ENCODE measurements around the gene ARHGAP19.

The ARHGAP19 gene

GRCh38 chr10:97211229-97211628 lies 81.2 kb downstream of the ARHGAP19 start:
- TF ChIP-seq CTCF (conservative IDR thresholded peaks at IDR 0.05): no peak
- no peak for TF ChIP-seq ZFX (IDR thresholded peaks at IDR 0.05)
- H3K27ac ChIP-seq: no peak overlapping the region

- H3K27ac ChIP-seq: no peak overlapping the region
- TF ChIP-seq ZFX (IDR thresholded peaks at IDR 0.05): no peak
- TF ChIP-seq CTCF (conservative IDR thresholded peaks at IDR 0.05): peak; percentile 98
These were observed 81.9 kb downstream of the ARHGAP19 start for GRCh38 chr10:97210543-97210960.

DNA sequence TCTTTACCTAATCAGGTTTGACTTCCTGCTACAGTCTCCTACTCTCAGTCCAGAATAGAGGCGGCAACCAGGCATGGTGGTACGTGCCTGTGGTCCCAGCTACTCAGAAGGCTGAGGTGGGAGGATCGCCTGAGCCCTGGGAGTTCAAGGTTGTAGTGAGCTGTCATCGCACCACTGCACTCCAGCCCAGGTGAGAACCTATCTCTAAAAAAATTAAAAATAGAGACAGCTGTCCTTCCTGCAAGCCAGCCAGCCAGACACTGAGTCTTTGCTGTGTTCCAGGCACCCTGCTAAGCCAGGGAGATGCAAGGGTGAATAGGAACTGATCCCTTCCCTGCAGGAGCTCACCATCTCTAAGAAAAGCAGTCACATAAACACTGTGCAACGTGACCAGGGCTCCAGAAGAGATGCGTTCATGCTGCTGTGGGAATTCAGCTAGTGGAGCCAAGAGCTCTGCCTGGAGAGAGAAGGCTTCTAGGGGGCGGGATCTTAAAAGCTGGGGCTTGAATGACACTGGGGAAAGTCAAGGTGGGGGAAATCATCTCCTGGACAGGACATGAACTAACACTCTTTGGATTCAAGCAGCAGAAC lies 84.6 kb downstream of the ARHGAP19 start:
- TF ChIP-seq CTCF (conservative IDR thresholded peaks at IDR 0.05) (no peak), ZFX (IDR thresholded peaks at IDR 0.05) (no peak)
- no peak overlapping the region for H3K27ac ChIP-seq

DNA sequence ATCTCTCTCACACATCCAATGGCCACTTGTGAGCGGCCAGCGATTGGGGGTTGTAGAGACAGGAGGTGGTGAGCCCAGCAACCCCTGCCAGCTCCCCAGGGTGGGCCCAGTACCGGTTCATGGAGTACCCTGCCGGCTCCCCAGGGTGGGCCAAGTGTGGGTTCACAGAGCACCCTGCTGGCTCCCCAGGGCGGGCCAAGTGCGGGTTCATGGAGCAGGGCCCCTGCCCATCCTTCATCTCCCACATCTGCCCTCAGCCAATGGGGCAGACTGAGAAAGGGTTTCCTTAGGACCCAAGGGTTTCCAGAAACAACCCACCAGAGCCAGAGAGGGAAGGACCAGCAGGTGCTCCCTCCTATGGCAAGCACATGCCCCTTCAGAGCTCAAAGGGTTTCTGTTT lies 85.3 kb downstream of the ARHGAP19 start:
- no peak for TF ChIP-seq CTCF (conservative IDR thresholded peaks at IDR 0.05)
- no peak for TF ChIP-seq ZFX (IDR thresholded peaks at IDR 0.05)
- no peak overlapping the region for H3K27ac ChIP-seq

DNA sequence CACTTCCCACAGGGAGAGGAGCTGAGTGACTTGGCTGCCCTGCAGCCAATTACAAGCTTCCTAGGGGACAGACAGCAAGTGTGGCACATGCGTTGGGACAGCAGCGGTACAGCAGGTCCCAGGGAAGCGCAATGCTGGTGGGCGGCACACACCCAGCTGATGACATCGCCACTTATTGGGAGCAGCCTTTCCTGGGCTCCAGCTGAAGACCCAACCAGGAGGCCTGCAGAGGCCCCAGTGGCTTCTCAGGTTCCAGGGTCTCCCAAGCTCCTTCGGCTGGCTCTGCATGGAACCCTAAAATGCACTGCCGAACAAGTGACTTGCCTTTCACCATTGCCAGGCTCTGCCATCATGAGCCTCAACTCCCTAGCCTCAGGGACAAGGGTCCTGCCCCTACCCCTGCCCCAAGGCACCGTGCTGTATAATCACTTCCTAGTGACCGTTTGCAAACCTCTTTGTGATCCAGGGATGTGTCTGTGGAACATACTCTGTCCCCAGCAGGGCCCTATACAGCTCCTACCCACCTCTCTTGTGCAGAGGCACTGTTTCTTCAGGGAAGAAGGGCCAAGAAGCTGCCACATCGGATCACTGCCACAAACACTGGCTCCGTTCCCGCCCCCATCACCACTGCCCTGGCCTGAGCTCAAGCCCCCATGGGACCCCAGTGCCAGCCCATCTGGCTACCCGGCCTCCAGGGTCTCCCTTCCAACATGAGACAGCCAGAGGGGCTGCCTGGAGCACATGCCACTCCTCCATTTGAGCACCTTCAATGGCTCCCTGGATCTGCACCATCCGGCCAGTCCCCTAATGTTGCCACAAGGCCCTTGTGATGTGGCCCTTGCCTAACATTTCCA lies 87.4 kb downstream of the ARHGAP19 start:
- TF ChIP-seq CTCF (conservative IDR thresholded peaks at IDR 0.05) (no peak), ZFX (IDR thresholded peaks at IDR 0.05) (no peak)
- H3K27ac ChIP-seq: no peak overlapping the region

DNA sequence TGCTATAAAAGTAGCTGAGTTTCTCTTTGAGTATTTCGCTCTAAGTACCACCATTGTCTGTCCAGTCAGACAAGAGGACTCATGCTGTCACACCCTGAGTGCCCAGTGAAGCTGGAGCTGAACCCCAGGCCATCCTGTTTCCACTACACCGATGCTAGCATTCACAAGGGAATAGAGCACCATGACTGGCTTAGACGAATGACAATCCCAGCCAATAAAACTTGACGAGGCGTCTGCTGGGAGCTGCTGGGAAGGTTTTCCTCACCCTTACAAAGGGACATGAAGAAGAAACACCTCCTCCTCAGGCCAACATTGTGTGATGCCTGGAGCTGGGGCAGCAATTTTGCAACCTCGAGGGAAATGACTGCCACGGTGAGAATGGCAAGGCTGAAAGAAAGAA lies 89.2 kb downstream of the ARHGAP19 start:
- TF ChIP-seq ZFX (IDR thresholded peaks at IDR 0.05) (no peak), CTCF (conservative IDR thresholded peaks at IDR 0.05) (no peak)
- no peak overlapping the region for H3K27ac ChIP-seq

DNA sequence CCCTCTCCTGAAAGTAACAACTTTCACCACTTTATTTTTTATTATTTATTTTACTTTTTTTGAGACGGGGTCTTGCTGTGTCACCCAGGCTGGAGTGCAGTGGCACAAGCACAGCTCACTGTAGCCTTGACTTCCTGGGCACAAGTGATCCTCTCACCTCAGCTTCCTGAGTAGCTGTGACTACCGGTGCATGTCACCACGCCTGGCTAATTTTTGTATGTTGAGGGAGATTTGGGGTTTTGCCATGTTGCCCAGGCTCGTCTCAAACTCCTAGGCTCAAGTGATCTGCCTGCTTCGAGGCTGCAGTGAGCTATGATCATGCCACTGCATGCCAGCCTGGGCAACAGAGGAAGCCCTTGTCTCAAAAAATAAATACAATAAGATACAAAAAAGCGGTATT lies 91.8 kb downstream of the ARHGAP19 start:
- H3K27ac ChIP-seq: no peak overlapping the region
- no peak for TF ChIP-seq CTCF (conservative IDR thresholded peaks at IDR 0.05)
- TF ChIP-seq ZFX (IDR thresholded peaks at IDR 0.05): no peak
